Adrenal gland (tissue), 12 donors: ENCODE data around the gene CCDC142. TPM values are rescaled to one million over a fixed set of nuclear protein-coding genes. Genes with fewer than 3 reads are reported as not detected.
A peak's percentile ranks its signal among the peaks of the same experiment; 100 is the strongest.

ENCODE experiments used
- DNase-seq, 7 donors: peaks; one replicate each; pipeline ENCODE4 v3.0.0-alpha.2; 2019 to 2020
- H3K27ac ChIP-seq, 5 donors: fragments of 200-600 bp; sonication (generic) in 4 of 5; 1 replicate in 3 of 5; 2 replicates in 2 of 5; pipeline versions ENCODE4 v1.5.1 to v1.8.0; 2016 to 2020; ENCODE audit warnings: mild to moderate bottlenecking in 1 of 5
- H3K27me3 ChIP-seq: fragments of 200-600 bp; 2 replicates; pipeline ENCODE4 v1.8.0; 2021
- H3K36me3 ChIP-seq, 2 donors: fragments of 200-600 bp; replicated peaks in 1 of 2; 1 replicate in 1 of 2; 2 replicates in 1 of 2; pipeline versions ENCODE4 v1.5.1 to v1.8.0; 2018 to 2022
- H3K4me1 ChIP-seq, 2 donors: fragments of 200-600 bp; replicated peaks in 1 of 2; 1 replicate in 1 of 2; 2 replicates in 1 of 2; pipeline versions ENCODE4 v1.5.1 to v1.8.0; 2018 to 2021
- H3K4me3 ChIP-seq, 4 donors: fragments of 200-600 bp; sonication (generic) in 3 of 4; one replicate each; pipeline ENCODE4 v1.5.1; 2016 to 2018
- H3K9me3 ChIP-seq, 3 donors: fragments of 200-600 bp; sonication (generic) in 1 of 3; replicated peaks in 1 of 3; 1 replicate in 2 of 3; 2 replicates in 1 of 3; pipeline versions ENCODE4 v1.5.1 to v1.8.0; 2016 to 2021
- POLR2A ChIP-seq, 2 donors: fragments of 450-650 bp; IDR thresholded peaks; one replicate each; pipeline ENCODE4 v1.6.1; 2017; ENCODE audit warnings: antibody characterized with exemption in 2 of 2, mild to moderate bottlenecking in 2 of 2, moderate library complexity in 1 of 2
- WGBS, 4 donors: extraction: QIAGEN DNeasy Blood & Tissue Kit in 2 of 4; methylation state at CpG; one replicate each; pipeline versions ENCODE4 v1.1.5 to v1.1.7; 2013 to 2017; 5-methylcytosine and 5-hydroxymethylcytosine counted together
- intact Hi-C, 2 donors: fragments of 100-400 bp; cut with DNase I; formaldehyde crosslinking; loops; one replicate each; pipeline versions ENCODE4 v1.14.1 to v1.15.0; 2022 to 2023
- polyA plus RNA-seq, 3 donors: library from polyadenylated mRNA; stranded (reverse); fragments of 200-250 nt in 2 of 3; fragments of 350-450 nt in 1 of 3; fragmentation: Illumina TruSeq in 1 of 3; extraction: RNeasy Lipid Tissue Mini Kit (QIAGEN cat#74804) in 1 of 3; gene quantifications; one replicate each; pipeline ENCODE4 v1.2.3, GENCODE V29; 2013 to 2014
- total RNA-seq, 9 donors: library from RNA; depleted of rRNA in 4 of 9; stranded (reverse); fragments of >200 nt in 4 of 9; fragments of 120-200 nt in 1 of 9; fragmentation: NEBNext Ultra II Directional in 1 of 9; extraction: Animal tissue kit (Norgen Biotek cat#: 25700) in 1 of 9; gene quantifications; one replicate each; pipeline versions ENCODE4 v1.1.0 to v1.2.4, GENCODE V29; 2013 to 2023
- TF ChIP-seq, protein P1 (sequence below), 6 experiments: fragments of 450-650 bp in 4 of 6; fragments of 200-600 bp in 2 of 6; sonication (generic) in 1 of 6; IDR thresholded peaks; 1 replicate in 5 of 6; 2 replicates in 1 of 6; pipeline versions ENCODE4 v1.5.1 to v1.8.0; 2016 to 2021; ENCODE audit warnings: antibody characterized with exemption in 6 of 6, mild to moderate bottlenecking in 2 of 6, moderate library complexity in 1 of 6
- donor health status: healthy with polysubstance abuse.
- donor health status: Bipolar disorder and iron deficiency.
- donor health status: DM: yes; HTN: yes; CAD: no.
- donor health status: DM: no; HTN: no; CAD: no.
- donor health status: DM: no; HTN: no; CAD: no.
- donor health status: DM: yes; HTN: yes; CAD: no.

CCDC142 gene
- total and polyA plus RNA-seq, 12 donors = 3.2 to 46.0 (median 12.3) TPM

DNA sequence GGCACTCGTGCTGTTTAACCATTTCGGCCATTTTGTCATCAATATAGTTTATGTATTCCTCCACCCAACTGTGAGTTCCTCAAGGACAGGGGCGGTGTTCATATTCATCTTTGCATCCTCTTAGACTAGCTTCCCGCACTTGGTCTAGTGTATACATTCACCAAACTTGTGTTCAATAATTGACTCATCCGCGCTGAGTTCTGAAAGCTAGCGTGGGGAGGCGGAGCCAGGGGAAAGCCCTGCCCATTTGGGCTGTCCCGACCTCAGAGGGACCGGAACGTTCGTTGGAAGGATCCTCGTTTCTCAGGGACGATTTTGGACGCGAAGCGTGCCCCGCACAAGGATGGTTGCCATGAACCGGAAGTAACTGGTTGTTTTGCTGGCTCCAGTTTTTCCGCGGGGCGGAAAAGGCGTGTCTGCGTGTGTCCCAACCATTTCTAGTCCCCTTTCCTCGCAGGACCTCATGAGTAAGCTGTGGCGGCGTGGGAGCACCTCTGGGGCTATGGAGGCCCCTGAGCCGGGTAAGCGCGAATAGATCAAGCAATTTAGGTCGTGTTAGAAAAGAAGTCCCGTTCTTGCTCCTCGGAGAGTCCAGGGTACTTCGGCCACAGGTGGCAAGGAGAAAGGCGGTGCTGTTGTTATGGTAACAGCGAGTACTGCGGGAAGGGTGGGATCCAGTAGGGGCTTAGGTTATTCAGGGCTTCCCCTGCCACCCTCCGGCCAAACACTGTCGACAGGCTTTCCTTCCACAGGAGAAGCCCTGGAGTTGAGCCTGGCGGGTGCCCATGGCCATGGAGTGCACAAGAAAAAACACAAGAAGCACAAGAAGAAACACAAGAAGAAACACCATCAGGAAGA lies 27.9 kb downstream of the CCDC142 start, which contains the start of gene INO80B:
TSS of gene INO80B (plus strand) at position 434 of the 858 bp plus-strand sequence. CDS start at position 464, 30 bp downstream.
- peak within 1 kb of the TSS in 2 of 5 donors; percentile 11 to 41 for H3K27ac ChIP-seq
- H3K36me3 ChIP-seq = no peaks in the 10 kb centered on the region
- intact Hi-C loops = no loop called here
- H3K4me1 ChIP-seq = peaks cover 14 to 31% of the 10 kb centered on the region in 2 donors
- peak; percentile 96 to 99 (median 97) for DNase-seq
- peak within 1 kb of the TSS in 3 of 4 donors; percentile 33 to 62 (median 53) for H3K4me3 ChIP-seq
- no peaks in the 10 kb centered on the region for H3K9me3 ChIP-seq
- no peaks in the 10 kb centered on the region for H3K27me3 ChIP-seq
- TF ChIP-seq POLR2A (IDR thresholded peaks at IDR 0.05) = peak; percentile 16 to 40
- TF ChIP-seq, protein P1, sequence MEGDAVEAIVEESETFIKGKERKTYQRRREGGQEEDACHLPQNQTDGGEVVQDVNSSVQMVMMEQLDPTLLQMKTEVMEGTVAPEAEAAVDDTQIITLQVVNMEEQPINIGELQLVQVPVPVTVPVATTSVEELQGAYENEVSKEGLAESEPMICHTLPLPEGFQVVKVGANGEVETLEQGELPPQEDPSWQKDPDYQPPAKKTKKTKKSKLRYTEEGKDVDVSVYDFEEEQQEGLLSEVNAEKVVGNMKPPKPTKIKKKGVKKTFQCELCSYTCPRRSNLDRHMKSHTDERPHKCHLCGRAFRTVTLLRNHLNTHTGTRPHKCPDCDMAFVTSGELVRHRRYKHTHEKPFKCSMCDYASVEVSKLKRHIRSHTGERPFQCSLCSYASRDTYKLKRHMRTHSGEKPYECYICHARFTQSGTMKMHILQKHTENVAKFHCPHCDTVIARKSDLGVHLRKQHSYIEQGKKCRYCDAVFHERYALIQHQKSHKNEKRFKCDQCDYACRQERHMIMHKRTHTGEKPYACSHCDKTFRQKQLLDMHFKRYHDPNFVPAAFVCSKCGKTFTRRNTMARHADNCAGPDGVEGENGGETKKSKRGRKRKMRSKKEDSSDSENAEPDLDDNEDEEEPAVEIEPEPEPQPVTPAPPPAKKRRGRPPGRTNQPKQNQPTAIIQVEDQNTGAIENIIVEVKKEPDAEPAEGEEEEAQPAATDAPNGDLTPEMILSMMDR (IDR thresholded peaks at IDR 0.05) = peak in 1 of 6 experiments; percentile 24
- 1 to 3% (median 1%) methylated on average over 21 to 40 of the region's 40 CpGs for WGBS, 4 donors

DNA sequence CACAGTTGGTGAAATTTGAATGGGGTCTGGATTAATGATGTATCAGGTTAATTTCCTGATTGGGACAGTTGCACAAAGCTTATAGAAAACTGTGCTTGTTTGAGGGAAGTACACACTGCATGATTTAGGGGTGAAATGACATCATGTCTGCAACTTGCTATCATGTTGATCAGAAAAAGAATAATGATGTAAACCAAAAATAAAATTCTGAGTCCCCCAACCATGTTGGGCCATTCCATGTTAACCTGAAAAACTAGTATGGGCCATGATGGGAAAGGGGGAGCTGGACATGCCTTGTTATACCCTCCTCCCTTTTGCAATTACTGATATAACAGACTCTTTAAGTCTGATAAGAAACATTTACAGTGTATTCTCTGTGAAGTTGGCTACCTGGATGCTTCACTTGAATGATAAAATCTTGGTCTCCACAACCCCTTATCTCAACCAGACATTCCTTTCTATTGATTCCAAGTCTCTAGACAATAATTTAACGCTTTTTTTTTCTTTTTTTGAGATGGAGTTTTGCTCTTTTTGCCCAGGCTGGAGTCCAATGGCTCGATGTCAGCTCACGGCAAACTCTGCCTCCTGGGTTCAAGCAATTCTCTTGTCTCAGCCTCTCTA lies 32.1 kb downstream of the CCDC142 start:
- H3K27me3 ChIP-seq = no peaks in the 10 kb centered on the region
- H3K36me3 ChIP-seq = no peaks in the 10 kb centered on the region
- intact Hi-C loops = no loop called here
- 79 to 87% (median 82%) methylated on average over 3 of the region's 3 CpGs for WGBS, 4 donors
- DNase-seq = no peak
- H3K4me3 ChIP-seq = no peak overlapping the region
- peaks cover 5% of the 10 kb centered on the region in 2 donors for H3K4me1 ChIP-seq
- H3K9me3 ChIP-seq = no peaks in the 10 kb centered on the region
- no peak overlapping the region for H3K27ac ChIP-seq
- TF ChIP-seq POLR2A (IDR thresholded peaks at IDR 0.05) = no peak
- TF ChIP-seq, protein P1 (IDR thresholded peaks at IDR 0.05) = no peak

DNA sequence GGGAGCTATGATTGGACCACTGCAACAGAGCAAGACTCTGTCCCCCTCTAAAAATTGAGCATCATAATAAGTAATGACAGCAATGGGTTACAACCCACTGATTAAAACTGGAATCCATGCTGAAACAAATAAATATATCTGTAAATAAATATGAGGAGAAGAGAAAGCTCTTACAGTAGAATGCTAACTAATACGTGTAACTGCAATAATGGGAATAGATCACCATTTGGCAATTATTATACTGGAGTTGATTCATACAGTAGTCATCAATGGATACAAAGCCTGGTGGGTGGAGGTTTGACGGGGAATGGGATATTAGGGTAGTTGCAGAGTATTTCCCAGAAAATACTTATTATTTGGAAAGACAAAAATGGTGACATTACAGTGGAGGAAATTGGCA lies 34.0 kb downstream of the CCDC142 start:
- no peak for DNase-seq
- Histone ChIP-seq H3K4me3 (no peak overlapping the region), H3K27ac (no peak overlapping the region), H3K9me3 (no peaks in the 10 kb centered on the region), H3K4me1 (no peaks in the 10 kb centered on the region), H3K36me3 (no peaks in the 10 kb centered on the region), H3K27me3 (no peaks in the 10 kb centered on the region)
- TF ChIP-seq, protein P1 (IDR thresholded peaks at IDR 0.05) = no peak
- no peak for TF ChIP-seq POLR2A (IDR thresholded peaks at IDR 0.05)
- 57 to 74% (median 69%) methylated on average over 2 of the region's 2 CpGs for WGBS, 4 donors
- intact Hi-C loops = no loop called here

DNA sequence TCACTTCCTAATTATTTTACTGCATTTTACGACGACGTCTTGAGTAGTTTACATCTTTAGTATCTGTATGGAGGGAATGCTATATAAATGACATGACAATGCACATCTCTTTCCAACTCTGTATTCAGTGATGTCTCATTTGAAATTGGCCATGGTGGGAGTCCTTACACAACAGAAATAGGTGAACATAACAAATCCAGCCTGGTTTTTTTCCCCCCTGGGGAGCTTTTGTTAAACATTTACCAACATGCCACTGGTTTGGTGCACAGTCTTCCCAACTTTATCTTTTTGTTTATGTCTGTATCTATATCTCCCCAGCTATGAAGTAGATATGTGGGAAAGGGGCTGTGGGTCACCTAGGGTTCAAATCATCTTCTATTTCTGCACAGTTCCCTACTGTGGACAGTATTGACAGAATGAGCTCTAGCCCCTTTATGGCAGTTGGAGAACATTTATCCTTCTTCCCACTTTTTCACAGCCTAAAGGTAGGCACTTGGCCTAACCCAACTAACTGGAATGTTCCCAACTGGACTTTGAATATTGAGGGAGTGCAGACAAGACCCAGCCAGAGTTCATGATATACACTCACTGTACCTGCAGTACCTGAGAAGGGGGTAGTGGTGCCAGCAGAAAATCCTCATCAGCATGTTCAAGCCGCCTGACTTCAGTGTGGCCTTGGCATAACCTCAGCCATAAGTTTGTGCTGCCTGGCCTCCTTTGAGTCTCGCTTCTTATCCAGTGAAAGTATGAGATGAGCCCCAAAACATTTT lies 35.4 kb downstream of the CCDC142 start:
- H3K4me1 ChIP-seq = no peaks in the 10 kb centered on the region
- H3K27ac ChIP-seq = no peak overlapping the region
- no peaks in the 10 kb centered on the region for H3K9me3 ChIP-seq
- H3K4me3 ChIP-seq = no peak overlapping the region
- H3K36me3 ChIP-seq = no peaks in the 10 kb centered on the region
- DNase-seq = no peak
- intact Hi-C loops = no loop called here
- 73 to 85% (median 82%) methylated on average over 5 of the region's 5 CpGs for WGBS, 4 donors
- H3K27me3 ChIP-seq = no peaks in the 10 kb centered on the region
- TF ChIP-seq POLR2A (IDR thresholded peaks at IDR 0.05) = no peak
- TF ChIP-seq, protein P1 (IDR thresholded peaks at IDR 0.05) = no peak
